Activated CD4-positive, CD25-positive, alpha-beta regulatory T cell (primary cell): ENCODE data around the gene GLB1L.
"Not testable (repeated sequence)": the region's sequence is repeated elsewhere in the genome, so short reads cannot be mapped to it uniquely, and the experiment has no call there.

Source experiments
- DNase-seq, 4 experiments: peaks; one replicate each; lab custom pipeline; 2025; lab: John Stamatoyannopoulos, UW

Gene GLB1L

DNA sequence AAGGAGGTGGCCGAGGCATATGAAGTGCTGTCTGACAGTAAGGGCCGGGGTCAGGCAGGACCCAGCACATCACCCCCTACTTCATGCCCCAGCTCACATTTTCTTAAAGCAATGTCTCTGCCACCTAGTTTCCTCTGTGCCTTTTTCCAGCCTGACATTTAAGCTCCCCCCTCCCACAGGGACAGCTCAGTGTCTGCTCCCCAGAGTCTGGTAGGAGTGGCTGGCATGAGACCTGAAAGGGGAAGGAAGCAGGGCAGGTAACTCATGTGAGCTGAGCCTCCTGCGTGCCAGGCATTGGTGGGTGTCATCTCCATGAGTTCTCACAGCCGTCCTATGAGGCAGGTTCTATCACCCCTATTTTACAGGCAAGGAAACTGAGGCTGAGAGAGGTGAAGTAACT, 35.4 kb upstream of the GLB1L start:
- DNase-seq = no peak

DNA sequence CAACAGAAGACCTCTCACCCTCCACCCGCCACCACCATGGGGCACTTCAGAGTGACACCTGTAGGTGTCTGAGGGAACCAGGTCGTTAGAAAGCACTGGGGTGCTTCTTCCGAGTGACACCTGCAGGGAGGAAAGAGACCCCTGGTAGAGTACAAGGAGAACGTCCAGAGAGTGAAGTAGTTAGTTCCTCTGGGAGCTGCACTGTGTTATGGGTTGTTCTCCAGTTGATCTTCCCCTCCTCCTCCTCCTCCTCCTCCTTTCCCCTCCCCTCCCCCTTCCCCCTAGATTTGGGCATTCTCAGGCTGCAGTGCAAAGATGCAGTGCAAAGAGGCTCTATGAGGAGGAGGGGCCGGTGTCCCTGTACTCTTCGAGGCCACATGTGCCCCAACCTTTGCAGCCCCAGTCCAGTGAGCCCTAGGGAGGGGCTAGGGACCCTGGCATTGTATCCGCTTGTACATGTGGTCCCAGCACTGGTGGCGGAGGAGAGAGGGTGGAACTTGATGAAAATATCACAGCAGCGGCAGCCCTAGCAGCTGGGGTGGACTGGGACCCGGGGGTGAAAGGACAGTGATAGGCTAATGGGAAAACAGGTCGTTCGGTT, 34.8 kb upstream of the GLB1L start:
- DNase-seq = no peak

DNA sequence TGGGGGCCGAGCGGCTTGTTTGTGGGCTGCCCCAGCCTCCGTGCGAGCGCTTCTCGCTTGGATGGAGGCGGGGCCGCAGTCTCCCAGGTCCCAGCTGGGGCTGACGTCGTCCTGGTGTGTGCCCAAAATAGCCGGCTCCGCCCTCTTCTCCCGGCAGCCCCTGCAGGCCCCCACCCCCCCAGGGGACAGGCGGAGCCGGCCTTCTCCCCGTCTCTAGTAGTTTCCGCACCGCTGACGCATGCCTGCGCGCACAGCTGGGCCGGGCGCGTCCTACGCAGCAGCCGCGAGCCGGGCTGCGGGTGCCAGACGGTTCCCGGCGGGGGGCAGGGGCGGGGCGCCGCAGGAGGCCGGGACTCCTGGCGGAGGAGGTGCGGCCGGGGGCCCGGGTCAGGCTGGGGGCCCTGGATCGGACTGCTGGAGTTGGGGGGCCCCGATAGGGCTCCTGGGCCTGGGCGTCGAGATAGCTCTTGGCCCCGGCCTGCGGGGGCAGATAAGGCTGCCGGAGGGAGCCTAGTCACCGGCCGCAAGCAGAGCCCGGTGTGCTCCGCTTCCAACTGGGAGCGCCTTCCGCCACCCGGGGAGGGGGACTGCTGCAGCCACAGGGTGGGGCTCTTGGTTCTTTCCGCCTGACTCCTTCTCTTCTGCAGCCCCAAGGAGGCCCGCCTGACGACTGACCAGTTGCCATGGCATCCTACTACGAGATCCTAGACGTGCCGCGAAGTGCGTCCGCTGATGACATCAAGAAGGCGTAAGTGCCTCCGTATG, 34.1 kb upstream of the GLB1L start, which contains the start of gene DNAJB2:
Gene DNAJB2 (plus strand): TSS at position 216 of the 765 bp plus-strand sequence. CDS start 468 bp downstream, at position 684.
- DNase-seq = peak; percentile 95 to 98 (median 96)

DNA sequence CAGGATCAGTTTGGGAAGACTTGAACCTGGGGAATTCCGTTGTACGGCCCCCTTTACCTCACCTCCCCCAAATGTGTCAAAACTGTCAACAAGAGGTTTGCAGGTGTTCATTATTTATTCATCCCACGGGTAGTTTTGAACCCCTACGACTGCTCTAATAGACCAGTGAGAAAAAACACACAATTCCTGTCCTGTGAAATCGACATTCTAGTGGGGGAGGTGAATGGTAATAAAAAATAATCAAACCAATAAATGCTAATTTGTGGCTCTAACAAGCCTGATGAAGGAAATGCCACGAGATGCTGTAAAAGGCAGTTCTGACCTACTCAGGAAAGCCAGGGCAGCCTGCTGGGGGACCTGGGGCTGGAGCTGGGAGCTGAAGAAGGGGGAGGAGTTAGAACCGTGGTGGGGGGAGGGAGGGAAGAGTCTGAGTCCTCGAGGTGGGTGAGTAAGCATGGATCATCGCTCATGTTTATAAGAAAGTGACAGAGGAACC, 33.5 kb upstream of the GLB1L start:
- no peak for DNase-seq

DNA sequence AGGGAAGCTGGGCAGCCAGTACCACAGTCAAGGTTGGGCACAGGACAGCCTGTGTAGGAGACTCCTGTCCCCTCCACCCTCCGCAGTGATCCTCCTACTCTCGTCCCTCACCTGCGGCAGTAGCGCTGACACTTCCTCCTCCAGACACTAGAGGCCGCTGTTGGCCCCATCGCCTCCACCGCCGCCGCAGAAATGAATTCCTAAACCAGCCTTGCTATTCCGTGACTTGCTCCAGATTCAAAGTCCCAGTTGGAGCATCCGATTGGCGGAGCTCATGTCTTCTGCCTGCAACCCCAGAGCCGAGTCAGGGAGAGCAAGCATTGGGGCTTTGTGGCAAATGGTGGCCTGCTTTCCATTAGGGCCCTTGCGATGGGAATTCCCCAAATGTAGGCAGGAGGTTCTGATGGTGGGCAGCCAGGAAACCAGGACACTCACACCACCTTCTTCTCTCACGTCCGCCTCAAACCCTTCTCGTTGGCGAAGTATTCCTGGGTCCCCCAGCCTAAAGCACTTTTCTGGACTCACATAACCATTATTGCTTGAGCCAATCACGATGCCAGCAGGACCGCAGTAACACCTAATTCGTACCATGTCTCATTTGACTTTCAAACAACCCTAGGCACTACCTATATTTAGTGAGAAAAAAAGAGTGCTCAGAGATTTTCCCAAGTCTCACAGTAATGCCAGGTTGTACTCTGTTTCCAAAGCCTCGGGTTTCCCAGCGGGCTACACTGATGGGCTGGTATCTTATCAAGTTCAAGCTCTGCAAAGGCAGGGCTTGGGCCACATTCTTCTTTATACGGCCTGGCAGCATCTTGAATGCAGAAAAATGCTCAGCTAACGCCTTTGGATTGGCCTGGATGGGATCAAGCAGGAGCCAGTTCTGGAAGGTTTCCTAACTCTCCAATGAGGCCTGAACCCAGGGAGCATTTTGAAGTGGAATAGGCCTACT, 32.7 kb upstream of the GLB1L start:
- DNase-seq = peak; percentile 30 to 63 (median 35)

DNA sequence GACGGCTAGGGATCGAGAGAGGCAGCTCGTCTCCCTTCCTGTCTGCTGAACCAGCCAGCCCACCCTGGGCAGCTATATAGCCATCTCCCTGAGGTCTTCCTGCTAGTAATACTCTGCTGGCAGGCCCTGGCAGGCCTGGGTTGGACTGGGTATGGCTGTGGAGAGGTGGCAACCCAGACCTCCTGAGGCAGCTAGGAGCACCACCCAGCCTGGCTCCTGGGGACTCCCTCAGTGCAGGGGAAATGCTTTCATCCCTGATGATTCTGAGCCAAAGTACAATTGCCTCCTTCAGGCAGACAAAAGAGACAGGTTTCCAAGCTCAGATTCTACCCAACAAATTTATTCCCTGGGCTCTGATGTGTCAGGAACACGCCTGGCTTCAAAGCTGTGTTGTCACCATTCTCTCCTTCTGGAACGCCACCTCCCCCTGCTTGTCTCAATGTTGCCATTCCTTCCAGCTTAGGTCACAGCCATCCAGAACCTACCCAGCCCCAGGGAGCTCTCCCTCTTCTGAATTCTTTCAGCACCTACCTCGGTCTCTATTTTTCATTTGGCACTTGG, 29.2 kb upstream of the GLB1L start:
- DNase-seq = no peak

DNA sequence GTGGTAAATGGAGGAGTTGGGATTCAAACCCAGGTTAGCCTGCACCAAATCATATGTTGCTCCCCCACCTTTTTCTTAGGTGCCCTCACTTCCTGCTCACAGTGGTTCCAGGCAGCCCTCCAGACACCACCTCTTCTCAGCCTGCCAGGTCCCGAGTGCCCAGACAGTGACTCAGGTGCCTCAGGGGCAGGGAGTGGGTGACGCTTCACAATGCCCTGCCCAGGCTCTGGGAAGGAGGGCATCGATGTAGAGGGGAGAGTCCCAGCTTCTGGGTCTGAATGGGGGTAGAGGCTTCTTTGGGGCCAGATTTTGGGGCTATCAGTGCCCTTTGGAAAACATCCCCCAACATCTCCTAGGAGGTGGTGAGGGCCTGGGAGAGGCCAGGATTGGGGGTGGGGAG, 28.7 kb upstream of the GLB1L start:
- DNase-seq = no peak

DNA sequence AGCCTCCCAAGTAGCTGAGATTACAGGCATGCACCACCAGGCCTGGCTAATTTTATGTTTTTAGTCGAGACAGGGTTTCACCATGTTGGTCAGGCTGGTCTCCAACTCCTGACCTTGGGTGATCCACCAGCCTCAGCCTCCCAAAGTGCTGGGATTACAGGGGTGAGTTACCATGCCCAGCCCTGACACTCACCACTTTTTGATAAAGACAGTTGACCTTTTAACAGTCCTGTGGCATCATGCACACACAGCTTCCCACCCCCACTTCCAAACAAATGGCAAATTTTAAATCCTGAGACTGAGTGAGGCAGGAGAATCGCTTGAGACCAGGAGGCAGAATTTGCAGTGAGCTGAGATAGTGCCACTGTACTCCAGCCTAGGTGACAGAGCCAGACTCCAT, 27.8 kb upstream of the GLB1L start:
- DNase-seq = no peak

DNA sequence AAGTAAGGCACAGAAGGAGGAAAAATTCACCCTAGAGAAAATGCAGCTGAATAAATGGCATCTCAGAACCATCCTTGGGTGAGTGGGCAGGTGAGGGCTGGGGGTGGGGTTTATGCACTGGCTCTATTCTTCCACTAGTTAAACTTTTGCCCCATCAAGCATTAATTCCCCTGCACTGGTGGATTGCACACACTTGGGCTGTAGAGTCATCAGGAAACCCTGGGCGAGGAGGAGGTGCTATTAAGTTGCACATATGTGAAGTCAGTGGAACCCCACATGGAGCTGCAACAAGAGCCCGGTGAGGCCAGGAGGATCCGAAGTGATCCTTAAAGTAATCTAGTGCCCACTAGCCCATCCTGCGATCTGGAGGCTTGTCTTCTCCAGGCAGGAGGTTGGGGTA, 27.1 kb upstream of the GLB1L start:
- no peak for DNase-seq

DNA sequence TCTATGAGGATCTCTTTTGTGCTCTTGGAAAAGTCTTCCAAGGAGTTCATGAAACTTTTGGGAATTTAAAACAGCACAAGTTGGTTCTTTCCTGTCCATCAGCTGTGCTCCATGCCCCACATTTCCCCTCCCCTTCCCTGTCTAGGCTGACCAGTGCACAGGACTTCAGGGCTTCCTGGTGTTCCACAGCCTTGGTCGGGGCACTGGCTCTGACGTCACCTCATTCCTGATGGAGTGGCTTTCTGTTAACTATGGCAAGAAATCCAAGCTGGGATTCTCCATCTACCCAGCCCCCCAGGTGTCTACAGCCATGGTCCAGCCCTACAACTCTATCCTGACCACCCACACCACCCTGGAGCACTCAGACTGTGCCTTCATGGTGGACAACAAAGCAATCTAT, 25.8 kb upstream of the GLB1L start:
- DNase-seq = no peak

DNA sequence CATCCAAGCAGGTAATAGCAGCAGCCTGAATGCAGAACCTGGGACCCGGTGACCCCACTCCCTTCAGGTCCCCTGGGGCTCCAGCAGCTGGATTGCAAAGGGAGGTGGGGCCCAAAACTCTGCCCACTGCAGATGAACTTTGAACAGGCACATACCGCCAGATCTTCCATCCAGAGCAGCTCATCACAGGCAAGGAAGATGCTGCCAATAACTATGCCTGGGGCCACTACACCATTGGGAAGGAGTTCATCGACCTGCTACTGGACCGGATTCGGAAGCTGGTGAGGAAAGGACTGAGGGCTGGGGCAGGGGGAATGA, 24.8 kb upstream of the GLB1L start:
- no peak for DNase-seq

DNA sequence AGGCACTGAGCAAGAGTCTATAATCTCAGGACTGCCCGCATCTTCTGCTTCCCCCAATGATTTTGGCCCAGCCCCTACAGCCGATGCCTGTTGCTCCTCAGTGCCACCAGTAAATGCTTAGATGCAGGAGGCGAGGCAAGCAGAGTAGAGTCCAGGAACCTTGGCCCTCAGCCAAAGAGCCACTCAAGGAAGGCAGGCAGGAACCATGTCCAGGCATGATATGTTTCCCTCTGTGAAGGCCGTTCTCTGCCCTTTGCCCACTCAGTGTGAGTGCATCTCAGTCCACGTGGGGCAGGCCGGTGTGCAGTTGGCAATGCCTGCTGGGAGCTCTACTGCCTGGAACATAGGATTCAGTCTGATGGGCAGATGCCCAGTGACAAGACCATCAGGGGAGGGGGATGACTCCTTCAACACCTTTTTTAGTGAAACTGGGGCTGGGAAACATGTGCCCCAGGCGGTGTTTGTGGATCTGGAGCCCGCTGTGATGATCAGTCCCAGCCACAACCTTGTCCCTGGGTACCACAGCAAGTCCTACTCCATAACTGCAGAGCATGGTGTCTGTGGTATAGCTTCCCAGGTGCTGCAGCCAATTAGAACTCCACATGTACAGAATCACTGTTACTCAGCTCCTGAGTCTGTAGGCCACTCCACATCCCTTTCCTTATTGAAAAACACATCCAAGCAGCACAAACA, 24.3 kb upstream of the GLB1L start:
- DNase-seq = no peak

DNA sequence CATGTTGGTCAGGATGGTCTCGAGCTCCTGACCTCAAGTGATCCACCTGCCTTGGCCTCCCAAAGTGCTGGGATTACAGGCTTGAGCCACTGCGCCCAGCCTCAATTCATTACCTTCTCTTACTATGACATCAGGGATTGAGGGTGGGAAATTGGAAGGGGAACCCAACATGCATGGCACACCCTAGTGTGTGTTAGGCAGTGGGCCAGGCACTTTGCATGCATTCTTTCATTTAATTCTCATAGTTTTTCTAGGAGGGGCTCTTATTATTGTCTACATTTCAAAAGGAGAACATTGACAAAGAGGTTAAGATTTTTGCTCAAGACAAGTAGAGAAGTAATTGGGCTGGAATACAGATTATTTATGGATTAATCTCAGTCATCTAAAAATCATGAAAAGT, 23.1 kb upstream of the GLB1L start:
- no peak for DNase-seq

DNA sequence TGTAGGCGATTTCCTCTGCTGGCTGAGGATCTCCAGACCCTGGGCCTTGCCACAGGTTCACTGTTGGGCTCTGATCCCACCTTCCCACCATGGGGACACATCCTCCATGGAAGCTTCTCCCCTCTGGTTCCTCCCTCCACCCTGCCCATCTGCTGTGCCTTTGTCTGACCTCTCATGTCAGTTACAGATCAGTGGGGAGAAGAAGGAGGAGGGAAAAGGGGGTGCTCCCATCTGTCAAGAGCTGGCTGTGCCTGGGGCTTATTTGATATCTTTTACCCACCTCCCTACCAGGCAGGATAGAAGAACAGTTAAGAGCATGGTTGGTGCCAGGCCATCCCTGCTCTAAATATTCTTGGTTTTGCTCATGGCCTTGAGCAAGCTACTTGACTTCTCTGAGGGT, 21.6 kb upstream of the GLB1L start:
- DNase-seq = no peak

DNA sequence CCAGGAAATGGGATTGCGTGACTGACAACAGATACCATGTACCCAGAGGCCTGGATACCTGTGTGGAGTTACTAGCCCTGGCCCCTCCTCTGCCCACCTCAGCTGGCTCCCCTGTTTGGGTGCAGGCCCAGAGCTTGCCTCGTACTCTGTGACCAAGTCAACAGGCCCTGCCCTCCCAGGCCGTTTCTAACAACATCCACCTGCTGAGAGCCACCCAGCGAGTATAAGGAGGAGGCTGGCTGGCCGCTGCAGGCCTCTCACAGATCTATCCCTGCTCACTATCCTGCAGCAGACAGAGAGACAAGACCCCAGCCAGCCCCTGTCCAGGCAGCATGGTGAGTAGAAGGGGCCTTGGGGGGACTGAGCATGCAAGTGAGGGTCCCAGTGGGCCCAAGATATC, 21.0 kb upstream of the GLB1L start:
- no peak for DNase-seq

DNA sequence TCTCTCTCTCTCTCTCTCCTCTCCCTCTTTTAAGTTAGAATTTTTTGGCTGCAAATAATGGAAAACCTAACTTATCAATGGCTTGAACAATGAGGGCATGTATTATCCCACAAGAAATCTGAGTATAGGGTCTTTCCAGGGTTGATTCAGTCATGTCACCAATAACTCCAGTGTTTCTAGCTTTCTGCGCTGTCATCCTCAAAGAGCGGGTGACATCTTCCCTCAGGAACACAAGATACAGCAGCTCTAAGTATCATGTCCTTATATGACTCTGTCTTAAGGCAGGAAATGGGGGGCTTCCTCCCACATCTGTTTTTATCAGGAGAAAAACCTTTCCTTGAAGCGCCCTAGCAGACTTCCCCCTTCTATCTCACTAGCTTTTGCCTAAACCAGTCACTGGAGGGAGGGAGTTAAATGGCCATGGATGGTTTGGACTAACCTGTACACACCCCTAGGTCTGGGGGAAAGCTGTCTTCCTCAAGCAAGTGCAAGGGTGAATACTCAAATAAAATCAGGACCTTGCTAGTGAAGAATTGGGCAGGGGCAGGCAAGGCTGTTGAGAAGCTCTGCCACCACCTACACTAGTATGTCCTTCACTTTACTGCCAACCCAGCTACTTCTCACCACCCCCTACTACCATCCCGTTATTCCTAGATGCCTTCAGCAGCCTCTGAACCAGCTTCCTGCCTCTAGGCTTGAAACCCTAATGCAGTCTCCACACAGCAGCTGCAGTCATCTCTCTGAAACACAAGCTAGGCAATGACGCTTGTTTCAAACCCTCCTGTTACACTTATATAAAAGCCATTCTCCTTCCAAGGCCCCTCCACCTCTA, 16.0 kb upstream of the GLB1L start:
- no peak for DNase-seq

DNA sequence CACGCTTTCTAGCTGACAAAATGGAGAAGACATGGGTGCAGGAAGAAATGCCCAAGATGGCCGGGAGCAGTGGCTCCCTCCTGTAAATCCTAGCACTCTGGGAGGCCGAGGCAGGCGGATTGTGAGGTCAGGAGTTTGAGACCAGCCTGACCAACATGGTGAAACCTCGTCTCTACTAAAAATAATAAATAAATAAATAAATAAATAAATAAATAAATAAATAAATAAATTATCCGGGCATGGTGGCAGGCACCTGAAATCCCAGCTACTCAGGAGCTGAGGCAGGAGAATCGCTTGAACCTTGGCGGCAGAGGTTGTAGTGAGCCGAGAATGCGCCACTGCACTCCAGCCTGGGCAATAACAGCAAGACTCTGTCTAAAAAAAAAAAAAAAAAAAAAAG, 13.7 kb upstream of the GLB1L start:
- not testable (repeated sequence) for DNase-seq

DNA sequence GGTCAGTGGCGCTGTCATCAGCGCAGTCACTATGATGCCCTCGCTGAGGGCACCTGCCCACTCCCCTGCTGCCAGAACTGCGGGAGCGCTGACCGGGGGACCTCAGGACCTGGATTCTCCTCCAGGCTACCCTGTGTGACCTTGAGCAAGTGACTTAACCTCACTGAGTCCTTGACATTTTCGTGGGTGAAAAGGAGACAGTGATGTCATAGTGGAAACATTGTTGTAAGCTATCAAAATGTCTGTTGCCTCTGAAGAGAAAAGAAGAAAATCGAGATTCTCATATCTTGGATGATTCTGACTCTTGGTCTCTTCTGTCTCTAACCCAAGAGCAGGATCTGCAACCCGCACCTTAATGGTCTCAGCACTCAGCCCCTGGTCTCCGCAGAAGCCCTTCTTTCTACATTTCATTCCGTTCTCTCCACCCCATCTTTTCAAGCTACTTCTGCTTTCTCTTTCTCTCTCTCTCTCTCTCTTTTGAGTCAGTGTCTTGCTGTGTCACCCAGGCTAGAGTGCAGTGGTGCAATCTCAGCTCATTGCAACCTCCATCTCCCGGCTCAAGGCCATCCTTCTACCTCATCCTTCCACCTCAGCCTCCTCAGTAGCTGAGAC, 9.5 kb upstream of the GLB1L start:
- no peak for DNase-seq

DNA sequence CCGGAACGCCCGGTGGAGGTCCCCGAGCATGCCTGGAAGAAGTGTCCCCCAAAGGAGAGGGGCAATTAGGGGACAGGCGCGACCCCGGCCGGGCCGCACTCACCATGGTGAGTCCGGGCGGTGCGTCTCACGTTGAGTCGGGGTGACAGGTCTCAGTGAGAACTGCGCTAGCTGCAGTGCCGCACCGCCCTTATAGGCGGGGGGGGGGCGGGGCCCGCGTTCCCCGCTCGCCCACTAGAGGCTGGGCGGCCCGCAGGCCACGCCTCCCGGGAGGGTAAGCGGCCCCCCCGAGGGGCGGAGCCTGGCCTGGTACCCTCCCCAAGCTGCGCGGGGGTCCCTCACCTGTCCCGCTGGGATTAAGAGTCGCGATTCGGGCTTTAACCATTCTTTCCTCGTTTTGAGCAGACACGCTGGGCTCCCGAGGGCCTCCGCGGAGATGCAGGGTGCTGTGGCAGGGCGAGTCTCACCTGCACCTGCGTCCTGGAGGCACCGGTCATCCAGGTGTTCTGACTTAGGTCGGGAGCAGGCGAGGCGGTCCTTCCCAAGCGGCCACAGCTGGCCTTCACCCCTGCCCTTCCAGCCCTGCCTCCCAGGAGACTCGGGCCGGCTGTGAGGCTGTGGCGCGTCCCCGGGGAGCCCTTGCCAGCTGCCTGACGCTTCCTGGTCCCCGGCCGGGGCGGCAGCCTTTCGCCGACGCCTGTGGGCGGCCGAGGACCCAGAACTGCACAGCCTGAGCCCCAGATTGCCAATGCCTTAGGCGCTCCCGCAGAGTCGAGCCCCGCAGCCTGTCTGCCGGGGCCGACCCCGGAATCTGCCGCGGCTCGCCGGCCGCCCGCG, 8.7 kb upstream of the GLB1L start, which contains the start of gene TUBA4A:
Gene TUBA4A (minus strand): TSS at position 166 of the 837 bp plus-strand sequence. CDS start 60 bp downstream, at position 106.
- DNase-seq = peak; percentile 81 to 90 (median 87)
